HCT116 (cell line): ENCODE results near the gene ALDH8A1. TPM values are rescaled to one million over a fixed set of nuclear protein-coding genes. Genes with fewer than 3 reads are reported as not detected.

Source experiments
- ATAC-seq: fragments of 200-7000 bp; cut with Tn5 transposase; 2 replicates; pipeline ENCODE4 v1.9.1; 2020; ENCODE audit warnings: mild to moderate bottlenecking, moderate library complexity
- BruUV-seq: library from RNA; stranded (reverse); fragments of 400-500 nt; replicated peaks from 2 replicates; lab custom pipeline; 2021; lab: Mats Ljungman, UMichigan
- CTCF ChIA-PET: fragments of 300-600 bp; sonication (Branson Sonifier 250); formaldehyde crosslinking; loops from one replicate; lab custom pipeline; 2021; ENCODE audit warnings: antibody characterized with exemption; lab: Charles Lee
- POLR2A ChIA-PET: fragments of 300-600, 350-600 bp; sonication (Branson Sonifier 250); formaldehyde crosslinking; loops from one replicate; lab custom pipeline; 2021; ENCODE audit warnings: antibody characterized with exemption; lab: Charles Lee
- RAD21 ChIA-PET, 2 experiments: fragments of 300-600 bp; sonication (Branson Sonifier 250); formaldehyde crosslinking; loops; one replicate each; lab custom pipeline; 2023; ENCODE audit warnings: low total read pairs in 2 of 2; ENCODE audit not compliant: uncharacterized antibody in 2 of 2, unreplicated experiment in 2 of 2, low non-redundant PET in 1 of 2; lab: Charles Lee
- DNase-seq: peaks from one replicate; pipeline ENCODE4 v3.0.0-alpha.2; 2010; ENCODE audit warnings: low read depth, low spot score
- H2AFZ ChIP-seq: fragments of 200-600 bp; shearing (Covaris generic), sonication (generic); 2 replicates; pipeline ENCODE4 v1.6.1; 2017; ENCODE audit warnings: low read depth, mixed run types, mixed read lengths, antibody characterized with exemption, low read length; ENCODE audit not compliant: poor library complexity, severe bottlenecking
- H3K27ac ChIP-seq: 2 replicates; pipeline ENCODE4 v1.5.1; 2012; ENCODE audit warnings: low read depth, low read length
- H3K27me3 ChIP-seq: fragments of 200-600 bp; sonication (generic); 2 replicates; pipeline ENCODE4 v1.6.1; 2016; ENCODE audit warnings: mixed run types, low read length, mixed read lengths; ENCODE audit not compliant: insufficient read depth
- H3K36me3 ChIP-seq, 2 experiments: fragments of 200-500 bp in 1 of 2; fragments of 200-600 bp in 1 of 2; sonication (Bioruptor generic) in 1 of 2; sonication (generic) in 1 of 2; 2 replicates each; pipeline versions ENCODE4 v1.5.1 to v1.6.1; 2014 to 2016; ENCODE audit warnings: low read length in 2 of 2, inconsistent platforms in 1 of 2, mixed read lengths in 1 of 2, mixed run types in 1 of 2; ENCODE audit not compliant: insufficient read depth in 2 of 2, control insufficient read depth in 1 of 2
- H3K4me1 ChIP-seq, 2 experiments: fragments of 200-600 bp in 1 of 2; sonication (generic) in 1 of 2; 2 replicates each; pipeline versions ENCODE4 v1.5.1 to v1.6.1; 2012 to 2017; ENCODE audit warnings: low read length in 2 of 2, inconsistent platforms in 1 of 2, mild to moderate bottlenecking in 1 of 2, mixed read lengths in 1 of 2, mixed run types in 1 of 2, moderate library complexity in 1 of 2; ENCODE audit not compliant: insufficient read depth in 2 of 2, control insufficient read depth in 1 of 2
- H3K4me2 ChIP-seq: fragments of 200-600 bp; sonication (generic); 2 replicates; pipeline ENCODE4 v1.6.1; 2017; ENCODE audit warnings: mixed run types, low read length, mixed read lengths
- H3K4me3 ChIP-seq, 2 experiments: fragments of 200-600 bp in 1 of 2; sonication (generic) in 1 of 2; replicated peaks in 1 of 2; 2 replicates each; pipeline ENCODE4 v1.5.1; 2011 to 2016; ENCODE audit warnings: low read length in 2 of 2, control low read depth in 1 of 2, low read depth in 1 of 2, mild to moderate bottlenecking in 1 of 2, mixed read lengths in 1 of 2, mixed run types in 1 of 2
- H3K79me2 ChIP-seq: fragments of 200-600 bp; sonication (generic); 2 replicates; pipeline ENCODE4 v1.6.1; 2017; ENCODE audit warnings: mild to moderate bottlenecking, mixed run types, low read length, moderate library complexity, mixed read lengths; ENCODE audit not compliant: insufficient read depth
- H3K9ac ChIP-seq: fragments of 200-600 bp; sonication (generic); 2 replicates; pipeline ENCODE4 v1.6.1; 2016; ENCODE audit warnings: low read length, mixed read lengths
- H3K9me2 ChIP-seq: fragments of 200-600 bp; sonication (generic), shearing (Covaris generic); 2 replicates; pipeline ENCODE4 v1.6.1; 2017; ENCODE audit warnings: mixed run types, mild to moderate bottlenecking, moderate library complexity; ENCODE audit not compliant: insufficient read depth
- H3K9me3 ChIP-seq, 2 experiments: fragments of 200-500 bp in 1 of 2; fragments of 200-600 bp in 1 of 2; sonication (Bioruptor generic) in 1 of 2; sonication (generic) in 1 of 2; 2 replicates each; pipeline ENCODE4 v1.6.1; 2014 to 2017; ENCODE audit warnings: low read length in 2 of 2, mixed read lengths in 2 of 2, inconsistent platforms in 1 of 2, low read depth in 1 of 2, mild to moderate bottlenecking in 1 of 2, mixed run types in 1 of 2, moderate library complexity in 1 of 2; ENCODE audit not compliant: control insufficient read depth in 1 of 2, insufficient read depth in 1 of 2
- H4K20me1 ChIP-seq: fragments of 200-600 bp; sonication (generic), shearing (Covaris generic); 2 replicates; pipeline ENCODE4 v1.6.1; 2017; ENCODE audit warnings: mixed run types, mild to moderate bottlenecking, moderate library complexity; ENCODE audit not compliant: insufficient read depth
- ATF3 ChIP-seq: IDR thresholded peaks from 2 replicates; pipeline ENCODE4 v1.6.1; 2012
- CBX3 ChIP-seq: IDR thresholded peaks from 2 replicates; pipeline ENCODE4 v1.6.1; 2012; ENCODE audit warnings: low read depth
- CEBPB ChIP-seq: IDR thresholded peaks from 2 replicates; pipeline ENCODE4 v1.6.1; 2012; ENCODE audit warnings: low read depth
- CTCF ChIP-seq, 3 experiments: fragments of 200-600 bp in 1 of 3; sonication (generic) in 1 of 3; IDR thresholded peaks in 2 of 3; conservative IDR thresholded peaks in 1 of 3; 2 replicates each; pipeline ENCODE4 v1.5.1; 2012 to 2017; ENCODE audit warnings: low read depth in 2 of 3, low read length in 2 of 3, antibody characterized with exemption in 1 of 3, borderline replicate concordance in 1 of 3, control low read depth in 1 of 3, mild to moderate bottlenecking in 1 of 3, mixed read lengths in 1 of 3, mixed run types in 1 of 3, moderate library complexity in 1 of 3; ENCODE audit not compliant: insufficient read depth in 1 of 3
- EGR1 ChIP-seq: IDR thresholded peaks from 2 replicates; pipeline ENCODE4 v1.6.1; 2012; ENCODE audit warnings: low read depth
- EZH2 ChIP-seq: fragments of 200-600 bp; sonication (generic); IDR thresholded peaks from 2 replicates; pipeline ENCODE4 v1.6.1; 2017; ENCODE audit warnings: antibody characterized with exemption, mixed run types
- EZH2phosphoT487 ChIP-seq: fragments of 200-600 bp; IDR thresholded peaks from 2 replicates; pipeline ENCODE4 v1.6.1; 2018; ENCODE audit warnings: antibody characterized with exemption, borderline replicate concordance
- MAX ChIP-seq: IDR thresholded peaks from 2 replicates; pipeline ENCODE4 v1.6.1; 2012
- POLR2AphosphoS5 ChIP-seq: IDR thresholded peaks from 2 replicates; pipeline ENCODE4 v1.6.1; 2011; ENCODE audit warnings: mild to moderate bottlenecking, low read depth, low read length, moderate library complexity
- RAD21 ChIP-seq: IDR thresholded peaks from 2 replicates; pipeline ENCODE4 v1.6.1; 2012; ENCODE audit warnings: low read depth, mild to moderate bottlenecking
- SIN3A ChIP-seq: IDR thresholded peaks from 2 replicates; pipeline ENCODE4 v1.6.1; 2012; ENCODE audit warnings: low read depth
- SP1 ChIP-seq: IDR thresholded peaks from 2 replicates; pipeline ENCODE4 v1.6.1; 2012; ENCODE audit warnings: low read depth
- SRF ChIP-seq: IDR thresholded peaks from 2 replicates; pipeline ENCODE4 v1.6.1; 2012; ENCODE audit warnings: low read depth
- TCF7L2 ChIP-seq: IDR thresholded peaks from 2 replicates; pipeline ENCODE4 v1.7.0; 2011; ENCODE audit warnings: borderline replicate concordance, inconsistent platforms; ENCODE audit not compliant: insufficient read depth, insufficient read length; ENCODE audit errors: extremely low read depth
- YY1 ChIP-seq: IDR thresholded peaks from 2 replicates; pipeline ENCODE4 v1.6.1; 2011; ENCODE audit warnings: low read length, low read depth, moderate library complexity, mild to moderate bottlenecking; ENCODE audit not compliant: insufficient replicate concordance; ENCODE audit errors: extremely low read depth
- ZBTB33 ChIP-seq: IDR thresholded peaks from 2 replicates; pipeline ENCODE4 v1.6.1; 2011; ENCODE audit warnings: mild to moderate bottlenecking, low read length, moderate library complexity; ENCODE audit not compliant: insufficient replicate concordance; ENCODE audit errors: extremely low read depth
- ZFX ChIP-seq: fragments of 450-650 bp; IDR thresholded peaks from 2 replicates; pipeline ENCODE4 v1.6.1; 2017
- intact Hi-C: fragments of 100-400 bp; cut with micrococcal nuclease; formaldehyde crosslinking; loops from 2 replicates; pipeline ENCODE4 v1.10.0; 2022
- total RNA-seq: library from RNA; stranded (reverse); gene quantifications from one replicate; pipeline ENCODE4 v1.2.1, GENCODE V29; 2021; ENCODE audit not compliant: unreplicated experiment

Gene ALDH8A1
- total RNA-seq, 1 experiment from 2014 or later: 1.4 TPM

GRCh38 chr6:134951494-134952263, 1.8 kb upstream of the ALDH8A1 start:
- ChIA-PET POLR2A (no interaction called here), RAD21 (no interaction called here), CTCF (interaction anchor here (4.8 kb wide), 1 partner anchor 12 kb away, joined by 28 read pairs; no protein-coding TSS in a partner anchor)
- Histone ChIP-seq H3K9me3 (no peaks in the 10 kb centered on the region; a peak in 1 of 4 replicates), H3K27ac (no peak overlapping the region), H3K4me1 (no peaks in the 10 kb centered on the region; a peak in 1 of 4 replicates), H3K36me3 (no peaks in the 10 kb centered on the region), H3K4me3 (no peak overlapping the region), H3K9ac (no peak overlapping the region), H3K27me3 (no peaks in the 10 kb centered on the region), H4K20me1 (no peaks in the 10 kb centered on the region), H3K9me2 (no peaks in the 10 kb centered on the region), H3K79me2 (no peaks in the 10 kb centered on the region), H3K4me2 (no peak overlapping the region), H2AFZ (no peak overlapping the region)
- BruUV-seq: no TSS peak
- intact Hi-C loops: no loop called here
- TF ChIP-seq CEBPB: no peak
- TF ChIP-seq MAX: no peak
- TF ChIP-seq EGR1: no peak
- no peak for TF ChIP-seq YY1
- TF ChIP-seq EZH2phosphoT487: no peak
- TF ChIP-seq ZFX: no peak
- no peak for TF ChIP-seq RAD21
- TF ChIP-seq CBX3: no peak
- no peak for TF ChIP-seq SP1
- no peak for TF ChIP-seq SRF
- TF ChIP-seq EZH2: no peak
- no peak for TF ChIP-seq ZBTB33
- TF ChIP-seq ATF3: no peak
- TF ChIP-seq SIN3A: no peak
- no peak for TF ChIP-seq CTCF (IDR thresholded peaks at IDR 0.05 in 2 of 3, conservative IDR thresholded peaks at IDR 0.05 in 1 of 3; ENCODE audit: borderline replicate concordance in 1 of 3, insufficient read depth in 1 of 3, low read depth in 2 of 3, low read length in 2 of 3)
- TF ChIP-seq POLR2AphosphoS5: no peak
- TF ChIP-seq TCF7L2: no peak
- no peak for DNase-seq
- no peak for ATAC-seq
